Lung (tissue), 12 donors: ENCODE results near the gene FAM120A. TPM values are rescaled to one million over a fixed set of nuclear protein-coding genes. Genes with fewer than 3 reads are reported as not detected.

Experiments
- ATAC-seq: fragments of 200-7000 bp; cut with Tn5 transposase; one replicate; pipeline ENCODE4 v1.9.1; 2020; ENCODE audit warnings: moderate number of reproducible peaks; ENCODE audit not compliant: insufficient read depth, low FRiP score
- DNase-seq, 3 donors: peaks; one replicate each; pipeline ENCODE4 v3.0.0-alpha.2; 2013 to 2017
- H3K27ac ChIP-seq, 2 donors: one replicate each; pipeline ENCODE4 v1.5.1; 2013; ENCODE audit warnings: mild to moderate bottlenecking in 2 of 2, moderate library complexity in 2 of 2, control low read depth in 1 of 2, inconsistent platforms in 1 of 2, low read depth in 1 of 2, low read length in 1 of 2
- H3K27me3 ChIP-seq, 3 donors: one replicate each; pipeline ENCODE4 v1.5.1; 2013; ENCODE audit warnings: low read length in 2 of 3; ENCODE audit not compliant: control insufficient read depth in 3 of 3, insufficient read depth in 3 of 3
- H3K36me3 ChIP-seq, 4 donors: one replicate each; pipeline ENCODE4 v1.5.1; 2013; ENCODE audit warnings: low read length in 4 of 4, mild to moderate bottlenecking in 1 of 4, moderate library complexity in 1 of 4; ENCODE audit not compliant: control insufficient read depth in 4 of 4, insufficient read depth in 4 of 4
- H3K4me1 ChIP-seq, 5 donors: one replicate each; pipeline ENCODE4 v1.5.1; 2013; ENCODE audit warnings: low read length in 5 of 5, mild to moderate bottlenecking in 2 of 5, moderate library complexity in 1 of 5; ENCODE audit not compliant: control insufficient read depth in 5 of 5, insufficient read depth in 5 of 5
- H3K4me3 ChIP-seq: one replicate; pipeline ENCODE4 v1.5.1; 2013; ENCODE audit warnings: mild to moderate bottlenecking, control low read depth, moderate library complexity
- H3K9ac ChIP-seq, 2 donors: one replicate each; pipeline ENCODE4 v1.5.1; 2013; ENCODE audit warnings: low read length in 2 of 2, control low read depth in 1 of 2; ENCODE audit not compliant: insufficient read depth in 1 of 2
- H3K9me3 ChIP-seq, 4 donors: one replicate each; pipeline ENCODE4 v1.5.1; 2013; ENCODE audit warnings: low read length in 3 of 4, mild to moderate bottlenecking in 1 of 4, moderate library complexity in 1 of 4; ENCODE audit not compliant: control insufficient read depth in 4 of 4, insufficient read depth in 3 of 4
- WGBS, 2 donors: extraction: QIAGEN DNeasy Blood & Tissue Kit; methylation state at CpG; one replicate each; pipeline ENCODE4 v1.1.7; 2013; 5-methylcytosine and 5-hydroxymethylcytosine counted together
- polyA plus RNA-seq, 2 donors: library from polyadenylated mRNA; stranded (reverse); fragments of 200-250 nt; gene quantifications; one replicate each; pipeline ENCODE4 v1.2.1, GENCODE V29; 2013
- total RNA-seq, 2 donors: library from RNA; depleted of rRNA in 1 of 2; stranded (reverse); fragments of >200 nt in 1 of 2; gene quantifications; one replicate each; pipeline ENCODE4 v1.2.1, GENCODE V29; 2014 to 2021
- TF ChIP-seq, protein P1 (sequence below): IDR thresholded peaks from 2 replicates; pipeline ENCODE4 v1.5.1; 2012; ENCODE audit warnings: mild to moderate bottlenecking; ENCODE audit errors: control extremely low read depth, extremely low read depth
- donor health status: control.
- donor health status: control.
- donor health status: Bipolar disorder and iron deficiency.
- donor health status: healthy.
- donor health status: DM: yes; HTN: yes; CAD: no.

The FAM120A gene
- total and polyA plus RNA-seq, 4 donors = 44.9 to 134 (median 91.2) TPM

- H3K9ac ChIP-seq = no peak overlapping the region
- no peak for DNase-seq
- H3K36me3 ChIP-seq = no peaks in the 10 kb centered on the region
- H3K4me3 ChIP-seq = no peak overlapping the region
- ATAC-seq = no peak
- TF ChIP-seq, protein P1, sequence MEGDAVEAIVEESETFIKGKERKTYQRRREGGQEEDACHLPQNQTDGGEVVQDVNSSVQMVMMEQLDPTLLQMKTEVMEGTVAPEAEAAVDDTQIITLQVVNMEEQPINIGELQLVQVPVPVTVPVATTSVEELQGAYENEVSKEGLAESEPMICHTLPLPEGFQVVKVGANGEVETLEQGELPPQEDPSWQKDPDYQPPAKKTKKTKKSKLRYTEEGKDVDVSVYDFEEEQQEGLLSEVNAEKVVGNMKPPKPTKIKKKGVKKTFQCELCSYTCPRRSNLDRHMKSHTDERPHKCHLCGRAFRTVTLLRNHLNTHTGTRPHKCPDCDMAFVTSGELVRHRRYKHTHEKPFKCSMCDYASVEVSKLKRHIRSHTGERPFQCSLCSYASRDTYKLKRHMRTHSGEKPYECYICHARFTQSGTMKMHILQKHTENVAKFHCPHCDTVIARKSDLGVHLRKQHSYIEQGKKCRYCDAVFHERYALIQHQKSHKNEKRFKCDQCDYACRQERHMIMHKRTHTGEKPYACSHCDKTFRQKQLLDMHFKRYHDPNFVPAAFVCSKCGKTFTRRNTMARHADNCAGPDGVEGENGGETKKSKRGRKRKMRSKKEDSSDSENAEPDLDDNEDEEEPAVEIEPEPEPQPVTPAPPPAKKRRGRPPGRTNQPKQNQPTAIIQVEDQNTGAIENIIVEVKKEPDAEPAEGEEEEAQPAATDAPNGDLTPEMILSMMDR = no peak
- WGBS, 2 donors = 70 to 76% methylated on average over 4 of the region's 4 CpGs
- no peaks in the 10 kb centered on the region for H3K9me3 ChIP-seq
- H3K4me1 ChIP-seq = peaks cover 12 to 62% (median 16%) of the 10 kb centered on the region in 5 donors
- no peak overlapping the region for H3K27ac ChIP-seq
- no peaks in the 10 kb centered on the region for H3K27me3 ChIP-seq
Measured at GRCh38 chr9:93463638-93464248, 12.3 kb downstream of the FAM120A start.

DNA sequence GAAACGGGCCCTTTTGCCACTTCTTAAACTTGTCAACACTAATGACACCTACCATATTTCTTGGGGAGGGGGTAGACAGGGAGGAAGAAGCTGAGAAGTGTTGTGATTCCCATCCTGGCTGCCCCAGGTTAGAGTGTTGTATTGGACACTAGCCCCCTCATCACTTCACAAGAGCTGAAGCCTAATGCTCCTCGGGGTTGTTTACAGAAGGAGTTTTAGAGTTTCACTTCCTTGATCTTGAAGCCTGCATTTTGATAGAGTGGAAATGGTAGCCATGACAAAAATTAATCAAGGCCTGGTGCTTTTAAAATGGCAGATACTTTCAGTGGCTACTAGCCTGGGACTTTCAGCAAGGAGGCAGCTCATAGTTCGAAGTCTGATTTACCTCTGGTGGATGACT, 12.9 kb downstream of the FAM120A start:
- no peak overlapping the region for H3K9ac ChIP-seq
- no peak overlapping the region for H3K4me3 ChIP-seq
- DNase-seq (peak in 1 of 3 donors; percentile 21), ATAC-seq (no peak)
- H3K27ac ChIP-seq = peak overlapping the region; percentile 16 to 70
- no peaks in the 10 kb centered on the region for H3K36me3 ChIP-seq
- TF ChIP-seq, protein P1 = no peak
- H3K9me3 ChIP-seq = no peaks in the 10 kb centered on the region
- H3K4me1 ChIP-seq = peaks cover 13 to 61% (median 19%) of the 10 kb centered on the region in 5 donors
- 55 to 66% methylated on average over 3 of the region's 3 CpGs for WGBS, 2 donors
- no peaks in the 10 kb centered on the region for H3K27me3 ChIP-seq

- no peak for DNase-seq
- Histone ChIP-seq H3K9ac (no peak overlapping the region), H3K27me3 (no peaks in the 10 kb centered on the region), H3K4me3 (no peak overlapping the region), H3K4me1 (peaks cover 13 to 61% (median 17%) of the 10 kb centered on the region in 5 donors), H3K9me3 (no peaks in the 10 kb centered on the region), H3K27ac (no peak overlapping the region), H3K36me3 (no peaks in the 10 kb centered on the region)
- no peak for ATAC-seq
- TF ChIP-seq, protein P1 = no peak
- WGBS, 2 donors = 65 to 70% methylated on average over 2 of the region's 2 CpGs
Measured at GRCh38 chr9:93464876-93465275, 13.4 kb downstream of the FAM120A start.

GRCh38 chr9:93465855-93466254, 14.4 kb downstream of the FAM120A start:
- H3K36me3 ChIP-seq = no peaks in the 10 kb centered on the region
- H3K27me3 ChIP-seq = no peaks in the 10 kb centered on the region
- DNase-seq (no peak), ATAC-seq (no peak)
- H3K27ac ChIP-seq = no peak overlapping the region
- no peak overlapping the region for H3K9ac ChIP-seq
- WGBS, 2 donors = 80 to 96% methylated on average over 6 of the region's 6 CpGs
- no peaks in the 10 kb centered on the region for H3K9me3 ChIP-seq
- TF ChIP-seq, protein P1 = no peak
- H3K4me1 ChIP-seq = peaks cover 13 to 62% (median 17%) of the 10 kb centered on the region in 5 donors
- H3K4me3 ChIP-seq = no peak overlapping the region
